Inferior parietal cortex (tissue), 1 donor: Measurements from ENCODE around the gene HES2.
"Not testable (repeated sequence)": the region's sequence is repeated elsewhere in the genome, so short reads cannot be mapped to it uniquely, and the experiment has no call there.

Experiments used
- DNase-seq: peaks from one replicate; pipeline ENCODE4 v3.0.0-alpha.2; 2016; ENCODE audit errors: extremely low spot score

HES2 gene

DNA sequence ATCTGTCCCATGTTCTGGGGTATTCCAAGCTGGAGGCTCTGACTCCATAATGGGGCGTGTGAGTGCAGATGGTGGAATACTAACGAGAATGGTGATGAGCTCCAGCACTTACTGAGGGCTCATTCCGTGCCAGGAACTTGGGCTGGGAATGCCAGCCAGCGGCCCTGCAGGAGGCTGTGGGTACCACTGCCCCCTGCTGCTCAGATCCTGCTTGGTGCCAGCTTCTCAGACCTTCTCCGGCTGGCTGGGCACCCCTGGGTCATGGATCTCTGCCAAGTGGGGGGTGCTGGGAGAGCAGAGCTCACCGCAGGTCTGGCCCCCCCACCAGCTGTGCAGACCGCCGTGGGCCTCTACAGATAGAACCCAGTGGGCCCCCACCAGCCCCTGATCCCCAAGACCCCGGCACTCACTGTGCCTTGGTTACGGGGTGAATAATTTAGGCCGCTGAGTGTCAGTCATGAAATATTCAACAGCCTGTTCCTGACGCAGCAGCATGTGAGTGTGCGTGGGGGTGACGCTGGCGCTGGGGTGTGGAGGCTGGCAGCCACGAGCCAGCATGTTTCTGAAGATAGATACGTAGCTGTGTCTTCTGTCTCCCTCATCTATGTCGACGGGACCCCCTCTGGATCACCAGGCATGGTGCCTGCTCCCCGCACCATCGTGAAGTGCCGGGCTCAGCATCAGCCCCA is 17.4 kb upstream of the HES2 start:
- peak; percentile 11 for DNase-seq

DNA sequence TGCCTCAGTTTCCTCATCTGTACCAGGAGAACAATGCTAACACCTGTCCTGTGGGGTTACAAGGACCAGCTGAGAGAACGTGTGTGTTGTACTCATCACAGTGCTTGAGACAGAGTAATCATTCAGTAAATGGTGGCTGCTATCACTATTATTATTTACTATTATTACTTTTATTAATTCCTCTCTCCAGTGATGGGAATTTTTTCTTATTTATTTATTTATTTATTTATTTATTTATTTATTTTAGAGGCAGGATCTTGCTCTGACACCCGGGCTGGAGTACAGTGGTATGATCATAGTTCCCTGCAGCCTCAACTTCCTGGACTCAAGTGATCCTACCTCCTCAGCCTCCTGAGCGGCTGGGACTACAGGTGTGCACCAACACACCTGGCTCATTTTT is 16.6 kb upstream of the HES2 start:
- not testable (repeated sequence) for DNase-seq

DNA sequence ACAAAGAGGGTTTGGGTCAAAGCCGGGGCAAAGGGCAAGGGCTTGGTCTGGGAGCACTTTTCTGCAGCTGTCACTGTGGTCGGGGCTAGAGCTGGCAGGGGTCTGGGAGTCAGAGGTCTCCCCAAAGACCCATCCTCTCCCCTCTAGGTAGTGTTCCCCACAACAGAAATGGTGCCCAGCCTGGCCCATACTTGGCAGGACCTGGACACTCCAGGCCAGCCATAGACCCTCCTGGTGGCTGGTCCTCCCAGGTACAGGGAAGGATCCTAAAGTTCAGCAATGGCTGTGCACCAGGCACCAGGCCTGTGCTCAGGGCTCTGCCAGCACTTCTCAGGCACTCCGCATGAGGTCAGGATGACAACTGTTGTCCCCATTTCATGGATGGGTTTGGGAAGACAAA is 15.8 kb upstream of the HES2 start:
- no peak for DNase-seq

DNA sequence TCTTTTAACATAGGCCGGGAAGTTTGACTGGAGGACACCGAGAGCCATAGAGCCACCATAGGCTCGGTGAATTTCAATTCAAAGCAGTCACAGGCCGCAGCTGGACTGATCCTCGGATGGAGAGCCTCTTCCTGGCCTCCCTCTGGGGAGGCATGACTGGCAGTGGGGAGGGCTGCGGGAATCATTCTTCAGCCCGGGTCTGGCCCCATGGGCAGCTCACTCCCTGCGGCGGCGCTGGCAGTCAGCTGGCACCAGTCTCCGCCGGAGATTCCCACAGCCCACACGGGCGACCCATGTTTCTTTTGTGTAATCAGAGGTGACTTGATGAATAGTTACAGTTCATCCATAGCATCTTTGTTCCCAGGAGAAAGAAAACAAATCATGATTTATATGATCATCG is 15.4 kb upstream of the HES2 start:
- no peak for DNase-seq

DNA sequence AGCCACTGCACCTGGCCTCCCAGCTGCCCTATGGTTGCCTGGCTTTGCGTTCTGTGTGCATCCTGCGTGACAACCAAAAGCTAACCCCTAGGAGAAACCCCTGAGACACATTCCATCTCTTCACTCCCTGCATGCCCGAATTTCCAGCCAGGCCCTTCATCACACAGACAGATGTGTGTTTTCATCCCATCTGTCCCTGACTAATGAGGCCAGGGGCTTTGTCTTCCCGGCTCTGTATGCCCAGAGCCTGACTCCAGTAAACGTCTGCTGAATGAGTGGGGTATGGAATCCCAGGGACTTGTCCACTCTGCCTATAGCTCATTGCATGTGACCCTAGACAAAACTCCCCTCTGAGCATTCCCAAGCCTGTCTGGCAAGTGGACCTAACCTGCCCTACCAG is 14.5 kb upstream of the HES2 start:
- DNase-seq, result no peak

DNA sequence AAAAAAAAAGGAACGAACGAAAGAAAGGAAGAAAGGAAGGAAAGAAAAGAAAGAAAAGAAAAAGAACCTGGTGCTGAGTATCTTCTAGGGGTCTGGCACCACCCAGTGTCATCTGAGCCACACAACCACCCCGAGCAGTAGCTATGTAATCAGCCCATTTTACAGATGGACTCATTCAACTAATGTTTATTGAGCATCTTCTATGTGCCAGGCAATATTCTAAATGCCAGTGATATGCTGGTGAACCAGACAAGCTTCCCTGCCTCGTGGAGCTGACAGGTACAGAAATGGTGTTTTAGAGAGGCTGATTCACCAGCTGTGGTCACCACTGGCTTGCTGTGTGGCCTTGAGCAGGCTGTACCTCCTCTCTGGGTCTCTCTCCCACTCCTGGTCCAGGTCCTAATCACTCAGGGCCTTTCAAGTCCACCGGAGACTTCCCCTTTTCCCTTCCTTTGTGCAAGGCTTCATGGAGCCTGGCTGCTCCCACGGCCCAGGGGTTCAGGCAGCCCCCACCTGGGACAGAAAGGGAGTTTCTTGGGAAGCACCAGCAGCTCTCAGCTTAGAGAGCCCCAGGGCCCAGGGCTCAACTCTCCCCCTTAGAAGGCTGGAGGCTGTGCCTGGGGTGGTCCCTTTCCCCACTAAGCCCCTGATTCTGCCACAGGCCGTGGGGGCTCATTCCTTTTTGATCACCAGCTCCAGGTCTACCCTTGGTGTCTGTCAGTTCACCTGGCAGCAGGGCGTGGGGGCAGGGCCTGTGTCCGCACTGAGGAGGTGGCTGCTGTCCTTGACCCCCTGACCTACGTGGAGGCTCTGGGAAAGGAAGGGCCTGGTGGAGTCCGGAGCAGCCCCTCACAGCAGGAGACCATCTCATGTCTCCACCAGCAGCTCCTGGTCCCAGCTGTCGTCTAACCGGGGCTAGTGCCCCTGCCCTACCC is 12.2 kb upstream of the HES2 start:
- not testable (repeated sequence) for DNase-seq

DNA sequence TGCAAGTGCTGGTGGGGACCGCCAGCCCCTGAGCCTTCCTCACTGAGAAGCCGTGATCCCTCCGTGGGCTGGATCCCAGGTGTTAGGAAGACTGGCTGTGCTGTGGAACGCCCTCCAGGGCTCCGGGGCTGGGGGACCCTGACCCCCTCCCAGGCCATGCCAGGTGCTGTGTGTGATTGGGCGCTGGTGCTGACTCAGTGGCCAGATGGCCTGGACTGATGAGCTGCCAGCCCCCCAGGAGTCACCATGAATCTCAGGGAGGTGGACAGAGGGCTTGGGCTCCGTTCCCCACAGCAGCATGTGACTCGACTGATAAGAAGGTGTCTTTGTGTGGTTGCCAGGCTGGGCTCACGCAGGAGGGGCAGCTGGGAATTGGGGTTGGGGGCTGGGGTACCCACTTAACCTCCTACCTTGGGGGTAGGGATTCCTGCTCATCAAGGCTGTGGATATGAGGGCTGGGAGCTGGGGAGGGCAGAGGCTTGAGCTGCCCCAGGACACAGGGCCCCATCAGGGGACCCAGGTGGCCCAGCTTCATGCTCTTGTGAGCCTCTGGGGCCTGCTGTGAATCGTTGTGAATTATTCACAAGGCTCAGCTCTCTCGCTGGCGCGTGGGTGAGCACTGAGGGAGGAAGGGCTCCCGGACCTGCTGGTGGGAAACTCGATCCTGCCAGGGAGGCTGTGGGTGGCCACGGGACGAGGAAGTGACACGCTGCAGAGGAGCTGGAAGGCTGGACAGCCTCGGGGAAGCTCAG is 10.1 kb upstream of the HES2 start:
- DNase-seq, result not testable (repeated sequence)

DNA sequence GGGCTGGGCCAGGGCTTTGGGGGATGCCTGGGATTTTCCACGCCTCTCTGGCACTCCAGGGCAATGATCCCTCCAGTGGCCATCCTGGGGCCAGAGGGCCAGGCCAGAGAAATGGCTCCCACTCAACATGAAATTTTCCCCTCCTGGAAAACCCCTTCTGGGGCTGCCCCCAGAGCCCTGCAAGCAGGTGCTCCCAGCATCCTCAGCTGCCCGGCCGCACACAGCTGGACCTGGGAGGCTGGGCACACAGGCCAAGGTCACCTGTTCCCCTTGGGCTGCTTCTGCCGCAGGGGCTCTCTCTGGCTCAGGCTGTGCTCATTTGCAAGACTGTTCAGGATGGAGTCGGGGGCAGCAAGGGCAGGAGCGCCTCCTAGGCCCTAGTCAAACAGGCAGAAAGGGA is 8.7 kb upstream of the HES2 start:
- DNase-seq, result not testable (repeated sequence)

DNA sequence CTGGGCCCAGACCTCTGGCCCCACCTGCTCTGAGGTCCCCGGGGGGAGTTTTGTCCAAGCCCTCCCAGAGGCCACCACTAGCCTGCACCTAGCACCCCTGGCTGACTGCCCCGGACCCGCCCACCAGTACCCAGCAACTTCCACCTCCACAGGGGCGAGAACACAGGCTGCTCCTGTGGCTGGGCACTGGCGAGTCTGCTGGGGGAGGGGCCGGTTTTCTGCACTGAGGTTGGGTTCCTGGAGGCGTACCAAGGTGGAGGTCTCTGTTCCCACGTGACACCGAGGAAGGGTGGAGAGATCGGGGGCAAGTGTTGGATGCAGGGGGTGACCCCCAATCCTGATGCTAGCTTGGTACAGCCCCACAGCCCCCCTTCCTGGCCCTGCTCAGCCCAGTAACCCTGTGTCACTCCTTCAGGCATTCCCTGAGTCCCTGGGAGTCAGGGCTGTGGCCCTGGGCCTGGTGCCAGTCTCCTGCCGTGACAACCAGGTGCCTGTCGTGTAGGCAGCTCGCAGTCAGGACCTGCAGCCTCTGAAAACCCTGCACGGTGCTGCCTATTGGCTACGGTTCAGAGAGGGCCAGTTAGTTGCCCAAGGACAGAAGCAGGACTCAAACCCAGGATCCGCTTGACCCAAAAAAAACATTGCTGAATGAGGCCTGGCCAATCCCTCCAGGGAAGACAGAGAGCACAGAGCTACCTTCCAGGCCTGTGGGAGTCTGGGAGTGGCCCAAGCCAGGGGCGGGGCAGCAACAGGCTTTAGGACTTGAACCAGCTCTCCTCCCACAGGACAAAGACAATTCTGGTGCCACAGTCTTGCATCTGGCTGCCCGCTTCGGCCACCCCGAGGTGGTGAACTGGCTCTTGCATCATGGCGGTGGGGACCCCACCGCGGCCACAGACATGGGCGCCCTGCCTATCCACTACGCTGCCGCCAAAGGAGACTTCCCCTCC is 8.0 kb upstream of the HES2 start:
- no peak for DNase-seq

DNA sequence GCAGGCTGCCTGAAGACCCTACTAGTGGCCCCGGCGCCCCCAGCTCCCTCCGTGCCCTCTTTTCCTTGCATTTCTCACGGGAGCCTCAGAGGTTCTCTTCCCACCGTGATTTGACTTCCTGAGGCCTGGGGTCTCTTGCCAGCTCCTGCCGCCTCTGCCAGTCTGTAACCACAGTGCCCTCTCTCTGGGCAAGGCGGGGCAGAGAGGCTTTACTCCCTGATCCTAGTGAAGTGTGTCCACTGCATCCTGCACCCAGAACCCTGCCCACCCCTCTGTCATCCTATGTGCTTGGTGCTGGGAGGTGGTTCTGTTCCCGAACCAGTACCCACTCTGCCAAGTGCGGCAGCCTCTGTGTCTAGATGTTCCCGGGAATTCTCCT is 7.2 kb upstream of the HES2 start:
- DNase-seq, result no peak

DNA sequence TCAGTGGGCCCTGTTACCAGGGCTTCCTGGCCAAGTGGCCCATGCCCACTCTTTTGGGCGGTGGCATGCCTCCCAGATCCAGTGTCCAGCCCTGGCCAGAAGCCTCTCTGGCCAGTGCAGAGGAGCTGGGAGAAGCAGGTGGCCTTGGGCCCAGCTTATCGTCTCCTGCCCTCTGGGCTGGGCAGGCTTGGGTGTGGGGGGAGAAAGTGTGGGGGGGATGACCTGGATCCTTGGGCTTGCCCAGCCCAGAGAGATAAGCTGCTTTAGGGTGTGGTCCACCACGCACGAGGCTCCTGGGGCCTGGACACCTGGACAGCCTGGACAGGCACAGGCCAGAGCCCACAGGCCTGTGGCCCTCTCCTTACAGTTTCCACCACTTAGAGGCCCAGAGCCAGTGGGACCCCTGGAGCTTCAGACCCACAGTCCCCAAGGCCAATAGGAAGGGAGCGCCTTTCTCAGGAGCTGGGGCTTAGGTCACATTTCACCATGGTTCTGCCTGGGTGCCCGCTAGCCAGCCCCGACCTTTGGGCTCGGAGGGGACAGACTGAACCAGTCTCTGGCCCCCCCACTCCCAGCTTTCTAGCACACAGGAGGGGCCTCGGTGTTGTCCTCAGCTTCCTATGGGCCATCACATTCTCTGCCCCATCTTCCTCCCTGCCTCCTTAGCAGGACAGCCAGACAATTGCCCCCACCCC is 6.7 kb upstream of the HES2 start:
- DNase-seq, result no peak

DNA sequence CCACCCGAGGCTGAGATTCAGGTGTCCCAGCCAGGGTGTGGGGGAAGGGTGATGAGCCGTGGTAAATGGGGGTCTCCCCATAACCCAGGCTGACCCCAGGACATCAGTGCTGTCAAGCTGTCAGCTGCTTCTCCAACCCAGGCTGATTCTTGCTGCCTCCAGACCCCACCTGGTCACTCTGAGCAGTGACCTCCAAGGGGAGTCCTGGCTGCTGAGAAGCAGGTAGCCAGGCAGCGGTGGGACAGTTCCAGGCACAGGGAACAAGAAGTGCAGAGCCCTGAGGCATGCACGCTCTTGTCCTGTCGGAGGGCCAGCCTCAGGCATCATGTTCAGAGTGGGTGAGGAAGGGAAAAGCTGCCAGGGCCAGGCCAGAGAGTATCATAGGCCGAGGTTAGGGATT is 5.9 kb upstream of the HES2 start:
- no peak for DNase-seq

DNA sequence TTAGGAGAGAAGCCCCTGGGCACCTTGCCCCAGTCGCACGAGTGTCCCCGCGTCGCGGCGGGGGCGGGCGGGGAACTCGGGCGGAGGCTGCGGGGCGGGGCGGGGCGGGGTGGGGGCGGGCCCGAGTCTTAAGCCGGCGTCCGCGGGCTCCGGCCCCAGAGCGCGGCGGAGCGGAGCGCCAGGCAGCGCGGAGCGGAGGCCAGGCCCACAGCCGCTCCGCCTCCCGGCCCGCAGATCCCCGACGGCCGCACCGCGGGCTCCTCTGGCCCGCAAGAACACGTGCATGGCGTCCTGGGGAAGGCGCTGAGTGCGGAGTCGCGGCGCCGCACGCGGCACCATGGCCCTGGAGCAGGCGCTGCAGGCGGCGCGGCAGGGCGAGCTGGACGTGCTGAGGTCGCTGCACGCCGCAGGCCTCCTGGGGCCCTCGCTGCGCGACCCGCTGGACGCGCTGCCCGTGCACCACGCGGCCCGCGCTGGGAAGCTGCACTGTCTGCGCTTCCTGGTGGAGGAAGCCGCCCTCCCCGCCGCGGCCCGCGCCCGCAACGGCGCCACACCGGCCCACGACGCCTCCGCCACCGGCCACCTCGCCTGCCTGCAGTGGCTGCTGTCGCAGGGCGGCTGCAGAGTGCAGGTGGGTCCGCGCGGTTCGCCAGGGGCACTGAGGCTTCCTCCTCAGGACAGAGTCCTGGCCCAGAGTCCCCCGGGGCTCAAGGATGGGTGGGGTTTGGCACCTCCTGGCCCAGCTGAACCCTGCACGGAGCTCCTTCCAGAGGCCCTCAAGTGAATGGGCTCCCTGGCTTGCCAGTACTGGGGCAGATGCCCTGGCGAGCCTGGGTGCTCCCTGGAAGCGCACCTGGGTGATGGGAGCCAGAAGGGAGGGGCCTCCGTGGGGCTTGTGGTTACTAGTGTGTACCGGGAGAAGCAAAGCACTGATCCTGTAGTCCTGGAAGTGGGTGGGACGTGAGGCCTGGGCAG is 5.2 kb upstream of the HES2 start, which contains the start of gene ESPN:
Gene ESPN (plus strand): TSS at position 158 of the 975 bp plus-strand sequence. CDS start 180 bp downstream, at position 338.
- DNase-seq, result no peak

DNA sequence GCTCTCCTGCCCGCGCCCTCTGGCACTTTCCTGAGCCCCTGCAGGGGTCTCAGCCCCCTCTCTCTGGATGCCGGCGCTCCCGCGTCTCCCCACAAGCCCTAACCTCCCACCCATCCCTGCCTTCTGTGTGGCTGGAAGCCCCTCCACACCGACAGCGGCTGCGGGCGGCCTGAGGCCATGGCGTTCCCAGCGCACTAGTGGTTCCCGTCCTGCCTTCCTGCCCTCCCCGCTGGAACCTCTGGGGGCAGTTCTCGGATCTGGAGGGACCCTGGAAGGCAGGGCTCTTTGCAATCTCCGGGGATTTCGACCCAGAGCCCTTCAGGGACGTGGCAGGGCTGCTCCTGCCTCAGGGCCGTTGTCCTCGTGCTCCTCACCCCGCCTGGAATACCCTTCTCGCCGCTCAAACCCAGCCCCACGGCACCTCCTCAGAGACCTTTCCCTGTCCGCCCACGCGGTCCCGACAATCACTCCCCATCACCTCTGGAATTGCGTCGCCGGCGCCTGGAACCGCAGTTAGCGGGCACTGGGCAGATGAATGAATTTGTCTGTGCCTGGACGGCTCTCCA is 4.4 kb upstream of the HES2 start:
- DNase-seq, result no peak

DNA sequence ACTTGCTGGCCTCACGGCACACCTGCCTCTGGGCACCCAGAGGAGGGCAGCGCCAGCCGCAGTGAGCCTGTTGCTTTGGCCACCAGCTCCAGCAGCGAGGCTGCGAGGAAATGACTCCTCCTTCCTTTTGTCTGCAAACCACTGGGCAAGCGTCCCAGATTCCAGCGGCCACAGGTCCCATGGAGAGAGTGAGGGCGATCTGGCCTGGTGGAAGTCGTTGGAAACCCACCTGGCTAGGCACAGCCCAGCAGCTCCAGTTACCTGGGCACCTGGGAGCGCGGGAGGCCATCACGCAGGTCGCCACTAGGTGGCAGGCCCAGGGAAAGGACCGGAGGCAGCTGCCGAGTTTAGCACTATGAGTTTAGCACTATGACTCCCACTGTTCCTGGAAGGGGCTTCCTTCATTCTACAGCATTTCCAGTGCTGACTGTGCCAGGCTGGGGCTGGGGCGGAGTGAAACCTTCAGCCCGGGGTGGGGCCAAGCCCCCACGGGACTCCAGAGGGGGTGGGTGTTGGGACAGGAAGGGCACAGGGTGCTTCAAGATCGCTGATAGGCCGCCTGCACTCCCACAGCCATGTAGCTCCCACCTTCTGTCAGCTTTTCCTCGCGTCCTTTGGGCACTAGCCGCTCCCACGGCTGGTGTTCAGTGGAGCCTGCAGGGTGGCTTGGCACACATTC is 3.7 kb upstream of the HES2 start:
- no peak for DNase-seq

DNA sequence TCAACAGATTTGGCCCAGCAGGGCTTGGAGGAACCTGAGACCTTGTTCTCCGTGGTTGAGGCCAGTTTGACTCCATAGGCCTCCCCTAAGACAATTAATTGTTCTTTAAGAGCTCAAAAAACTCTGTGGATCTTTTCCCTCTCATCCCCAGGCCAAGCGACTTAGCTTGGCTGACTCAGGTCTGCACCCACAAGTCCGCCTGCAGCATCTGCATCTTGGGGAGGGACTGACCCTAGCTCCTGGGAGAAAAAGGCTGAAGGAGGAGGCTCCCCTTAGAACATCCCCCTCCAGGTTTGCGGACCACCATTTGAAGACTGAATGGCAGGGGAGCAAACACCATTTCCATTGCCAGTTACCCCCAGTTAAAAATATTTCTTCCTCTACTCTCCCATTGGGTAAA is 1.5 kb upstream of the HES2 start:
- DNase-seq, result no peak

DNA sequence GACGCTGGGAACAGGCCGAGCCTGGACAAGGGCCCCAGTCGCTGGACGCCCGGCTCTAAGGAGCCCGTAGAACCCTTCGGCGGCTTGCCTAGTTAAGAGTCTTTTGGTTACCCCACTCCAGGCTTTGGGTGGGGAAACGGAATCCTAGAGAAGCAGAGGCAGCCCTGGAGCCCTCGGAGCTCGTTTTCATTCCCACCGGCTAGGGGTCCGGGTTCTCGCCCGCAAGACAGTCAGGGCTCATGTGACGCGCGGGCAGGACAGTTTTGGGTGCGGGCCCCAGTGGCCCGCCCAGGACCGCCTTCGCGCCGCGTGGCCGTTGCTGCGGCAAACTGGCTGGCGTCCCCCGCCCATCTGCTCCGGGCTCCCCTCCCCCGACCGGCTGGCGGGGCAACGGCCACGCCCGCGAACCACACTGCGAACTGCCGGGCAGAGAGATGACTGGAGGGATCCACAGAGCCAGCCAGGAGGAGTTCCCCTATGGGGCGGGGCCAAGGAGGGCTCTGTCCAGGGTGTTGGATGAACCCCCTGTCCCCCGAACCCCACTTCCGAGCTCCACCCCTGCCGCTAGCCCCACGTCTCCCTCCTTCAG is 829 bp upstream of the HES2 start:
- DNase-seq, result no peak

DNA sequence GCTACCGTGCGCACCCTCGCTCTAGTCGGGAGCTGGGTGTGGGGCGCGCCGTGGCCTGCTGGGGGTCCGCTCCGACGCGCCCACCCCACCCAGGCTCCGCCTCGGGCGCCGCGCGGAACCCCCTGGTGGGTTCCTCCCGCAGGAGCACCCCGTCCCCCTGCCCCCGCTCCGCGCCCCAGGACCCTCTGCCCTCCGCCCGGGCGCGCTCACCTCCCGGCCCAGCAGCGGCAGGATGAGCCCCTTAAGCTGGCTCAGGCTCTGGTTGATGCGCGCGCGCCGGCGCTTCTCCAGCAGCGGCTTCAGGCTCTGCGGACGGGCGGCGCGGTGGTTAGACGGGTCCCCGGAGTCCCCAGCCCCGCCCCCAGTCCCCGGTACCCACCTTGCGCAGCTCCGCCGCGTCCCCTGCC is 319 bp downstream of the HES2 start:
- no peak for DNase-seq
